Activated CD8-positive, alpha-beta T cell treated with anti-CD3 and anti-CD28 coated beads for 36 hours (primary cell): Measurements from ENCODE around the gene TXK. TPM values are rescaled to one million over a fixed set of nuclear protein-coding genes. Genes with fewer than 3 reads are reported as not detected.
A peak's percentile ranks its signal among the peaks of the same experiment; 100 is the strongest.

ENCODE experiments used
- ATAC-seq: fragments of 200-7000 bp; cut with Tn5 transposase; one replicate; pipeline ENCODE4 v1.10.0; 2021; ENCODE audit warnings: mild to moderate bottlenecking, moderate library complexity
- CTCF ChIA-PET: fragments of 350-600 bp; sonication (Branson Sonifier 250); formaldehyde crosslinking; loops from one replicate; lab custom pipeline; 2021; ENCODE audit warnings: antibody characterized with exemption; lab: Charles Lee
- POLR2A ChIA-PET: fragments of 350-600 bp; sonication (Branson Sonifier 250); formaldehyde crosslinking; loops from one replicate; lab custom pipeline; 2021; ENCODE audit warnings: antibody characterized with exemption; lab: Charles Lee
- DNase-seq: peaks from one replicate; pipeline ENCODE4 v3.0.0-alpha.2; 2020
- H3K27ac Mint-ChIP-seq: one replicate; pipeline ENCODE4 v1.8.0; 2021; ENCODE audit warnings: mild to moderate bottlenecking, mixed read lengths
- H3K27me3 Mint-ChIP-seq: one replicate; pipeline ENCODE4 v1.8.0; 2021; ENCODE audit warnings: mixed read lengths
- H3K36me3 Mint-ChIP-seq: one replicate; pipeline ENCODE4 v1.8.0; 2021; ENCODE audit warnings: low read depth, mixed read lengths
- H3K4me1 Mint-ChIP-seq: one replicate; pipeline ENCODE4 v1.8.0; 2021; ENCODE audit warnings: low read depth, mixed read lengths
- H3K4me3 Mint-ChIP-seq: one replicate; pipeline ENCODE4 v1.8.0; 2021; ENCODE audit warnings: mild to moderate bottlenecking, moderate library complexity, mixed read lengths
- H3K9me3 Mint-ChIP-seq: one replicate; pipeline ENCODE4 v1.8.0; 2021; ENCODE audit warnings: mixed read lengths
- CTCF ChIP-seq: fragments of 200-600 bp; IDR thresholded peaks from one replicate; pipeline ENCODE4 v1.8.0; 2022; ENCODE audit warnings: antibody characterized with exemption, mild to moderate bottlenecking
- intact Hi-C: fragments of 100-400 bp; cut with micrococcal nuclease; formaldehyde crosslinking; loops from one replicate; pipeline ENCODE4 v1.10.0; 2022
- total RNA-seq, 2 experiments: library from RNA; stranded (reverse); gene quantifications; one replicate each; pipeline ENCODE4 v1.2.3, GENCODE V29; 2021

Gene TXK
- total RNA-seq, 2 experiments from 2014 or later = 20.6 to 23.5 TPM

- no peaks in the 10 kb centered on the region for H3K27me3 Mint-ChIP-seq
- TF ChIP-seq CTCF = no peak
- POLR2A ChIA-PET = interaction anchor here (1.3 kb wide), 1 partner anchor 14 kb away, joined by 3 read pairs; no protein-coding TSS in a partner anchor
- H3K36me3 Mint-ChIP-seq = peaks cover 35% of the 10 kb centered on the region
- CTCF ChIA-PET = interaction anchor here (0.9 to 6.5 kb wide), 6 partner anchors 14 to 158 kb away, joined by 3 to 90 read pairs (median 6); no protein-coding TSS in a partner anchor
- DNase-seq (no peak), ATAC-seq (no peak)
- H3K4me3 Mint-ChIP-seq = no peak overlapping the region
- H3K27ac Mint-ChIP-seq = no peak overlapping the region
- peaks cover 55% of the 10 kb centered on the region for H3K4me1 Mint-ChIP-seq
- H3K9me3 Mint-ChIP-seq = no peaks in the 10 kb centered on the region
- intact Hi-C loops = no loop called here
Measured at GRCh38 chr4:48082956-48083355, 51.1 kb downstream of the TXK start.

GRCh38 chr4:48081196-48081595 lies 52.9 kb downstream of the TXK start:
- no peak for ATAC-seq
- Mint-ChIP-seq H3K27ac (no peak overlapping the region), H3K9me3 (no peaks in the 10 kb centered on the region), H3K36me3 (peaks cover 35% of the 10 kb centered on the region), H3K4me3 (no peak overlapping the region), H3K27me3 (no peaks in the 10 kb centered on the region), H3K4me1 (peaks cover 56% of the 10 kb centered on the region)
- no peak for DNase-seq
- no peak for TF ChIP-seq CTCF
- intact Hi-C loops = no loop called here
- POLR2A ChIA-PET = no interaction called here
- CTCF ChIA-PET = no interaction called here

- Mint-ChIP-seq H3K9me3 (no peaks in the 10 kb centered on the region), H3K36me3 (peaks cover 27% of the 10 kb centered on the region), H3K27ac (no peak overlapping the region), H3K4me3 (no peak overlapping the region), H3K27me3 (no peaks in the 10 kb centered on the region), H3K4me1 (peaks cover 44% of the 10 kb centered on the region)
- intact Hi-C loops = no loop called here
- DNase-seq (no peak), ATAC-seq (no peak)
- POLR2A ChIA-PET = interaction anchor here (0.7 to 1.6 kb wide), 3 partner anchors 14 to 242 kb away, joined by 3 to 4 read pairs (median 3); partner anchors contain the start of gene CORIN
- CTCF ChIA-PET = interaction anchor here (0.7 to 1.3 kb wide), 4 partner anchors 9 to 76 kb away, joined by 3 to 4 read pairs (median 3); no protein-coding TSS in a partner anchor
- no peak for TF ChIP-seq CTCF
Measured at GRCh38 chr4:48079972-48080391, 54.1 kb downstream of the TXK start.

- ChIA-PET CTCF (interaction anchor here (0.8 to 1.3 kb wide), 3 partner anchors 10 to 75 kb away, joined by 3 to 4 read pairs (median 3); no protein-coding TSS in a partner anchor), POLR2A (interaction anchor here (0.7 to 1.6 kb wide), 3 partner anchors 13 to 241 kb away, joined by 3 to 4 read pairs (median 3); partner anchors contain the start of gene CORIN)
- Mint-ChIP-seq H3K36me3 (peaks cover 29% of the 10 kb centered on the region), H3K4me3 (no peak overlapping the region), H3K4me1 (peaks cover 48% of the 10 kb centered on the region), H3K9me3 (no peaks in the 10 kb centered on the region), H3K27me3 (no peaks in the 10 kb centered on the region), H3K27ac (peak overlapping the region; percentile 43)
- ATAC-seq = no peak
- no peak for TF ChIP-seq CTCF
- DNase-seq = no peak
- intact Hi-C loops = no loop called here
Measured at GRCh38 chr4:48078862-48079655, 55.0 kb downstream of the TXK start.

GRCh38 chr4:48078425-48078824 lies 55.6 kb downstream of the TXK start:
- no peak overlapping the region for H3K27ac Mint-ChIP-seq
- no peak for TF ChIP-seq CTCF
- ChIA-PET CTCF (interaction anchor here (1.3 to 1.4 kb wide), 2 partner anchors 11 to 43 kb away, joined by 4 read pairs; no protein-coding TSS in a partner anchor), POLR2A (no interaction called here)
- no peak for ATAC-seq
- no peaks in the 10 kb centered on the region for H3K27me3 Mint-ChIP-seq
- DNase-seq = no peak
- no peak overlapping the region for H3K4me3 Mint-ChIP-seq
- H3K4me1 Mint-ChIP-seq = peaks cover 46% of the 10 kb centered on the region
- no peaks in the 10 kb centered on the region for H3K9me3 Mint-ChIP-seq
- intact Hi-C loops = no loop called here
- peaks cover 28% of the 10 kb centered on the region for H3K36me3 Mint-ChIP-seq
